ENCODE data around the gene USP11.

- TF ChIP-seq POLR2A (IDR thresholded peaks at IDR 0.05; ENCODE audit: low read length) (no peak), GATA1 (IDR thresholded peaks at IDR 0.05; ENCODE audit: low read depth, low read length) (no peak)
Measured at GRCh38 chrX:47214435-47215077, 18.3 kb upstream of the USP11 start.

Data from erythroblast (primary cell).